Measurements from ENCODE around the gene PCYOX1L.

- TF ChIP-seq CTCF (IDR thresholded peaks at IDR 0.05): no peak
- TF ChIP-seq POLR2AphosphoS5 (IDR thresholded peaks at IDR 0.05): no peak
- no peak for TF ChIP-seq POLR2A (IDR thresholded peaks at IDR 0.05)
- no peak for TF ChIP-seq EP300 (IDR thresholded peaks at IDR 0.05)
Observed at GRCh38 chr5:149375434-149375833, 17.6 kb downstream of the PCYOX1L start.
